NCI-H446 (cell line): ENCODE results near the gene PITX1.

Experiments used
- DNase-seq, 2 experiments: peaks; one replicate each; lab custom pipeline; 2025; lab: John Stamatoyannopoulos, UW

The PITX1 gene

DNA sequence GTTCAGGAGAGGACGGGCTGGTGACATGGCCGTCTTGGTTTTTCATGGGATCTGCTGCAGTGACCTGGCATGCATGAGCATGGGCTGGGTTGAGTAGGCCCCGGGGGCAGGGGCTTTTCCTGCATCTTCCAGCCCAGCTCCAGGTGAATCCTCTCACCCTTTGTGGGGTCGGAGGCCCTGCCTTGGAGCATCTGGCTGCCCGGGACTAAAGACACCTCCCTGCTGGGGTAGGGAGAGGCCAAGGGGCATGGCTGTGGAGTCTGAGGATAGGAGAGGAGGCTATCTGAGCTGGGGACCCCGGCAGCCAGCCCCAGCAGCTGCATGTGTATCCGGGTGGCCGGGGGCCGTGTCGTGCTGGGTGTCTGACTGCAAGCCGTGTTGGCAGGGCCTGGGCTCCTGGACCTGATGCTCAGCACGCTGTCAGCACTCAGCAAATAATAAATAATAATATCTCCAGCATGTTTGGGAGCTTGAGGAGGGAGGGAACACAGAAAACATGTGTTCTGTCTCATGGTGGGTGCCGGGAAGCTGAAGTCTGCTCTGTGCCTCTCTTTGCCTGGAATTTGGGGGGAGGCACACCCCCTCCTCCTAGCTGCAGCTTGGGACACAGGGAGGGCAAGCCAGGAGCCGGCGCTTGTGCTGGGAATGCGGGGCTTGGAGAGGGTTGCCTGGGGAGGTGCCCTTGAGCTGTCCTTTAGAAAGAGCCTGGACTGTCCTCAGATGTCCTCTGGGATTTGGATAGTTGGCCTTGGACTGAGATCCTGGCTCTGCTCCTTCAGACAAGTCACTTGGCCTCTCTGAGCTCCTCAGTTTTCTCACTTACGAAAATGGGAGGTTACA is 28.4 kb upstream of the PITX1 start:
- DNase-seq, result no peak

- no peak for DNase-seq
Measured at GRCh38 chr5:135061001-135061400, 27.0 kb upstream of the PITX1 start.

DNA sequence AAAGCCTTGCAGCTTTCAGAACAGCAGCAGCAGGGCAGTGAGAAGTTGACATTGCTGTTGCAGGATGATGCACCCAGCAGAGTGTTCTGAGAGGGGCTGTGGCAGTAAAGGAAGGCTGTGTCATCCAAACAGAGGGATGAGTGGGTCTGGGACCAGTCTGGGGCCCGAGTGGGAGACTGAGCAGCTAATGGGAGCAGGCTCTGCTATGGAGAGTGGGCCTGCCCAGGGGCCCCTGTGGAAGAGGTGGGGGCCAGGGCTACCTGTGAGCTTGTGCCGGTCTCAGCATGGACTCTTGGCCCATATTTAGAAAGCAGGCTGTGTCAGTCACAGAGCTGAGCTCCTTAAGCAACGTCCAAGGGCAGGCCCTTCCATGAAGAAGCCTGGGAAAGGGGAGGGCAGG is 26.0 kb upstream of the PITX1 start:
- DNase-seq, result no peak

GRCh38 chr5:135059000-135059923 is 25.2 kb upstream of the PITX1 start:
- DNase-seq, result no peak

DNA sequence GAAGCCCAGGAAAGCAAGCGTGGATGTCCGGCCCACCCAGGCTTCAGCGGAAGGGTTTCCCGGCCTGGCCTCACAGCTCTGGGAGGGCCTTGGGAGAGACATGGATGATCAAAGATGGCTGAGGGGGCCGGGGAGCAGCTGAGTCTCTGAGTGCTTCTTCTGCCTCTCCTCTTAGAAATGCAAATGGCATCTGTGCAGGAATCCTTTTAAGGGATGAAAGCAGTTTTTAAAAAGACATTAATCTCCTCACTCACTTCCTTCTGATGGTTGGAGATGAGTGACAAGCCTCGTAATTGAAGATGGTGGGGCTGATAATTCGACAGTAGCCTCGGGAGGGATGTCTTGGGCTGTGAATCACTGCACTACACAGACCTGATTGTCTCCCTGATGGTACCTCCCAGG is 24.3 kb upstream of the PITX1 start:
- DNase-seq, result no peak

GRCh38 chr5:135057233-135057632 is 23.2 kb upstream of the PITX1 start:
- DNase-seq, result no peak

GRCh38 chr5:135056316-135057030 is 22.4 kb upstream of the PITX1 start:
- no peak for DNase-seq

DNA sequence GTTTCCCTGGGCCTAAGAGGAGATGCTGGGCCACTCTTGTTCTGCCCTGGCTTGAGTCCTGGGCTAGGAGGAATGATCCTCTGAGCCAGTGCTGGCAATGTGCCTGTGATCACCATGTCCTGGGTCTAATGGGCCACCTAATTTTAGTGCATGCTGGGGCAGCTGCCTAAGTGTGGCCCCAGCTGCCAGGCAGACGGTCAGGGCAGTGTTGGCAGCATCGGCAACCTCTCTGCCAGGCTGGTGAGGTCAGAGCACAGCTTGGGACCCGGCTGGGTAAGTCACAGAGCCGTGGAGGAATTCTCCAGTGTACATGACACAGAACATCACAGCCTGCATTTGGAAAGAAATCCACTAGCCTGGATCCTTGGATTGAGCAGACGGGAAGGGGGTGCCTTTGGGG is 21.4 kb upstream of the PITX1 start:
- peak in 1 of 2 experiments; percentile 19 for DNase-seq

GRCh38 chr5:135054546-135054945 is 20.5 kb upstream of the PITX1 start:
- DNase-seq, result no peak

- DNase-seq, result no peak
Measured at GRCh38 chr5:135053989-135054388, 20.0 kb upstream of the PITX1 start.

DNA sequence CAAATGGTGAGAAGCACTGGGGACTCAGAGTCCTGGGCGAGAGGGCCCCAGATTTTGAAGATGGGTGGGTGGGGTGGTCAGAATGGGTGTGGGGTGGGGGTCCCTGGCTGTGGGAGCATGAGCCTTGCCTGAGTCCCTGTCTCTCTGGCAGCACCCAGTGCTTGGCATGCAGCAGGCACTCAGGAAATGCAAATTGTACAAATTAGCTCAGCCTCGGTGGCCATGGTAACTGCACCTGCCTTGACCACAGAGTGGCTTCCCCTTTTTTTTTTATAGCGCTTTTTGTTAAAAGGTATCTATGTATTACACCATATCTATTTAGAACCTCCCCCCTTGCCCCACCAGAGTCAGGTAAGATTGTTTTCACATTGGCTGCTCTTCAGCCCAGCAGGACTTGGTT is 19.2 kb upstream of the PITX1 start:
- DNase-seq, result no peak

- no peak for DNase-seq
Measured at GRCh38 chr5:135052511-135053145, 18.6 kb upstream of the PITX1 start.

- DNase-seq, result no peak
Measured at GRCh38 chr5:135051872-135052271, 17.8 kb upstream of the PITX1 start.

DNA sequence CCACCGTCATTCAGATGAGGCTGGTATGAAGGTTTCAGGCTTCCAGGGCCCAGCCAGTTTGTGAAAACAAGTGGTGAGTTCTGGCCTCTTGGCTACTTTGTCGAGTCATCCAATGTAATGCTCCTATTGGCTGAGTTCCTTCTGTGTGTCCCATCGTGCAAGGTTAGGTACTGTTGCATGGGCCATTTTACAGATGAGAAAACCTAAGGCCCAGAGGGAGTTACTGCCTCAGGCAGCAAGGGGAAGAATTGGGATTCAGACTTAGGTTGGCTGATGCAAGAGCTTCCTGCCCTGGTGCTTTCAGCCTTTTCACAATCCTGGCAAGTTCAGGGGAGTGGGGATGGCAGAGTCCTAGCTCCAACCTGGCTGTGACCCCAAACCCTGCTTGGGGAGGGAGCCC is 17.4 kb upstream of the PITX1 start:
- no peak for DNase-seq

GRCh38 chr5:135050244-135050767 is 16.3 kb upstream of the PITX1 start:
- DNase-seq, result no peak

DNA sequence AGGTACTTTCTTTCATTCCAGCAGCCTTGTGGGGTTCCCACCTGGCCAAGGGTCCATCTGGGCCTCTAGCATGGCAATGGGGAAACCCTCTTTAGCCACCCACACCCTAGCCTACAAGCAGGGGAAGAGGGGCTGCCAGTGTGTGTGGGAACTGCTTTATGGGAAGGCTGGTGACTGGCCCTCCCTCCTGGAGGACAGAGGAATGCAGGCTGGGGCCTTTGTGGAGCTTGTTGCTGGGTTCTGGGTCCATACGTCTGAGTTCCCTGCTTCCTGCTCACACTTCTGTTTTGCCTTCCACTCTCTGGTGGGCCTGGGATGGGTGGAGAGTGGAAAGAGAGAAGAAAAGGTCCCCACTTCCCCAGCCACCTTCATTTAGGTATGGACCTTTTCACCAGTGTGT is 14.9 kb upstream of the PITX1 start:
- DNase-seq, result no peak

GRCh38 chr5:135048286-135048685 is 14.3 kb upstream of the PITX1 start:
- DNase-seq, result no peak

DNA sequence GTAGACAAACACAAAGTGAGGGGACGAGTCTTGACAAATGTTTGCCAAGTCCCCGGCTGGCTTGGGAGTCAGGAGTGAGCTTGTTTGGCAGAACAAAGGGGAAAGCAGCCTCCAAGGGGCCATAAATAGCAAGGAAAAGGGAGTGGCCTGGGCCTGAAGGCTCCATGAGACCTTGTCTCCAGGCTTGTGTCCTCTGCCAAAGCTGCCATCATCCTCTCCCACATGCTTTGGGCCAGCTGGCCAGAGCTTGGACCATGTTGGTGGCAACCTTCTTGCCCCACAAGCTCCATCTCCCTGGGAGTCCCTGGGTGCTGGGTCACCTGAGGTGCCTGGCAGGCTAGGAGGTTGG is 13.3 kb upstream of the PITX1 start:
- DNase-seq, result no peak

DNA sequence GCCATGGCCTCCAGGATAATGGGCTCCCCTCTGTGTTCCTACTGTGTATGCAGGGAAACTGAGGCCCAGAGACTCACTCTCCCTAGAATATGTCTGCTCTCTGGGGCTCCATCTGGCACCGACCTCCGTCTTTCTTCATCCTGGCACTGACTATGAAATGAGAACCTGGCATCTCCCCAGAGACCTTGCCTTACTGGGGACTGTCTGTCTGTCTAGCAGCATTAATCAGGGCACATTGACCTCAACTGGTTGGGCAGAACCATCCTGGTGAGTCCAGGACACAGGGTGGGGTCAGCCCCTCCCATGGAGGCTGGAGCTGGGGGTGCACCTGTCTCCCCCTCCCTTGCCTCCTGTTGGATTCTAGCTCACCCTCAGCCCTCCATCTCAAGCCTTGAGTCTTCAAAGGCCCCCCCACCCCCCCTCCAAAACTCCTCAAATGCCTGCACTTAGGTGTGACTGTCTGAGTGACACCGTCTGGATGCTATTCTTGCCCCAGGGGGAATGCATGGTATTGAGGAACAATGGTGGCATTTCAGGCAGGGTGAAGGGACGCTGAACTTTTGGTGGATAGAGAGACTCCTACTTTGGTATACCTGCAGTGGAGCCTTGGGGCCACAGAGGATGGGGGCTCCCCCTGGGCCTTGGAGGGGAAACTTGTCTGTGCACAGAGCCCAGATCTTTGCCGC is 12.8 kb upstream of the PITX1 start:
- no peak for DNase-seq

DNA sequence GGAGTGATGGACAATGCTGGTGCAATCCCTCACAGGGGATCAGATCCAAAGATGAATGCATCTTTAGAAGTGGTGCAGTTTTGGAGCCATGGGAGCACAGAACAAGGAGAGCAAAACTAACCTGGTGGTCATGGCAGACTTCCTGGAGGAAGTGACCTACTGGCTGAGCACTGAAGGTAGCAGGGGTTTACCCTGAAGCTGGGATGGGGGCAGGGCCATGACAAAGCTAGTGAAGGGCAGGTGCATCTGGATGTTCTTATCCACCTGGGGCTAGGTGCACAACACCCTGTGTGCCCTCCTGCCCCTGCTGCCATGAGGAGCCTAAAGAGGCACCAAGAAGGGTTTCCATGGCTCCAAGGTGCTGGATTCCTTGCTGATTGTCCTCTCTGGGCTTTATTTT is 11.5 kb upstream of the PITX1 start:
- no peak for DNase-seq

GRCh38 chr5:135042595-135042994 is 8.6 kb upstream of the PITX1 start:
- no peak for DNase-seq
